LNCaP clone FGC (cell line): ENCODE results near the gene BCHE.

ENCODE experiments used
- DNase-seq: peaks from one replicate; pipeline ENCODE4 v3.0.0-alpha.2; 2011; ENCODE audit warnings: low read depth
- H3K4me3 ChIP-seq: 2 replicates; pipeline ENCODE4 v1.5.1; 2011; ENCODE audit warnings: mild to moderate bottlenecking, low read depth, low read length, control low read depth
- CTCF ChIP-seq: IDR thresholded peaks from 2 replicates; pipeline ENCODE4 v1.5.1; 2012; ENCODE audit warnings: mild to moderate bottlenecking; ENCODE audit not compliant: control insufficient read depth, insufficient read depth; ENCODE audit errors: extremely low read depth

BCHE gene

GRCh38 chr3:165748094-165748493 lies 89.1 kb downstream of the BCHE start:
- no peak overlapping the region for H3K4me3 ChIP-seq
- no peak for TF ChIP-seq CTCF
- no peak for DNase-seq

GRCh38 chr3:165746874-165747273 lies 90.3 kb downstream of the BCHE start:
- TF ChIP-seq CTCF = no peak
- peak; percentile 85 for DNase-seq
- H3K4me3 ChIP-seq = no peak overlapping the region; the same call in 1 of the 2 replicates

- no peak for DNase-seq
- no peak overlapping the region for H3K4me3 ChIP-seq
- no peak for TF ChIP-seq CTCF
Measured at GRCh38 chr3:165744025-165744424, 93.2 kb downstream of the BCHE start.

- DNase-seq = no peak
- TF ChIP-seq CTCF = no peak
- H3K4me3 ChIP-seq = no peak overlapping the region
Measured at GRCh38 chr3:165742351-165742750, 94.9 kb downstream of the BCHE start.

GRCh38 chr3:165729756-165730155 lies 107.5 kb downstream of the BCHE start:
- no peak for TF ChIP-seq CTCF
- DNase-seq = no peak
- H3K4me3 ChIP-seq = no peak overlapping the region

- no peak for DNase-seq
- H3K4me3 ChIP-seq = no peak overlapping the region
- no peak for TF ChIP-seq CTCF
Measured at GRCh38 chr3:165728924-165729323, 108.3 kb downstream of the BCHE start.

- no peak for DNase-seq
- no peak overlapping the region for H3K4me3 ChIP-seq
Measured at GRCh38 chr3:165725296-165725695, 111.9 kb downstream of the BCHE start.

More at GRCh38 chr3:165725296-165725695, 111.9 kb downstream of the BCHE start:
- no peak for TF ChIP-seq CTCF
